NCI-H446 treated with DMSO at 0.1 percent for 48 hours (cell line): ENCODE measurements around the gene HAT1.
"Not testable (repeated sequence)": the region's sequence is repeated elsewhere in the genome, so short reads cannot be mapped to it uniquely, and the experiment has no call there.

Experiments used
- DNase-seq: peaks from one replicate; lab custom pipeline; 2025; lab: John Stamatoyannopoulos, UW

HAT1 gene

GRCh38 chr2:171972329-171972982 lies 50.2 kb downstream of the HAT1 start:
- no peak for DNase-seq

DNA sequence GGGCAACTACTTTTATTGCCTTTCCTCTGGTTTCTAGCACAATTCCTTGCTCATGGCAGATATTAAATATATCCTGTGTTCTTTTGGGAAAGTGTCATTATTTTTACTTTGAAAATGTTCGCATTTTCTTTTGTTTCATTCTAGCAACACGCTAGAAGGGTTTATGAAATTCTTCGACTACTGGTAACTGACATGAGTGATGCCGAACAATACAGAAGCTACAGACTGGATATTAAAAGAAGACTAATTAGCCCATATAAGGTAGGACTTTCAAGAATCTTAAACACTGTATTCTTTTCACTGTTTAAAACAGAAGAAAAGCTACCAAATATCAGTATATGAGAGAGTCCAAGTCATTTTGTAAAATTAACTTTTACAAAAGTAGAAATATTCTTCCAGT lies 56.8 kb downstream of the HAT1 start:
- no peak for DNase-seq

DNA sequence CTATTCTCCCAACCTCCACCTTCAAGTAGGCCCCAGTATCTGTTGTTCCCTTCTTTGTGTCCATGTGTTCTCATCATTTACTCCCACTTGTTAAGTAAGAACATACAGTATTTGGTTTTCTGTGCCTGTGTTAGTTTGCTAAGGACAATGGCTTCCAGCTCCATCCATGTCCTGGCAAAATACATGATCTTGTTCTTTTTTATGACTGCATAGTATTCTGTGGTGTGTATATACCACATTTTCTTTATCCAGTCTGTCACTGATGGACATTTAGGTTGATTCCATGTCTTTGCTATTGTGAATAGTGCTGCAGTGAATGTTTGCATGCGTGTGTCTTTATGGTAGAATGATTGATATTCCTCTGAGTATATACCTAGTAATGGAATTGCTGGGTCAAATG lies 61.7 kb downstream of the HAT1 start:
- not testable (repeated sequence) for DNase-seq

GRCh38 chr2:171985076-171985475 lies 62.8 kb downstream of the HAT1 start:
- DNase-seq: no peak

DNA sequence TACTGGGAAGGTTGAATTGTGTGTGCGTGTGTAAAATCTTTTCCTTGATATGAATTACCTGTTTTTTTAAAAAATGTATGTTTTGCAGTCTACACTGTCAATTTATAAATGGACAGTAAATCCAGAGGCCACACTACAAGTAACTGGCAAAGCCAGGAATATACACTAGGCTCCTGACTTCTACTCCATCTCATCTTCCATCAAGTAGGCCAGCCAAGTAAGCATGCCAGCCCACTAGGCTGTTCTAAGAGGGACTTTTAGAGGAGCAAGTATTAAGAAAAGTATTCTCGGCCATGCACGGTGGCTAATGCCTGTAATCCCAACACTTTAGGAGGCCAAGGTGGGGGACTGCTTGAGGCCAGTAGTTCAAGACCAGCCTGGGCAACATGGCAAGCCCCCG lies 64.5 kb downstream of the HAT1 start:
- DNase-seq: no peak

DNA sequence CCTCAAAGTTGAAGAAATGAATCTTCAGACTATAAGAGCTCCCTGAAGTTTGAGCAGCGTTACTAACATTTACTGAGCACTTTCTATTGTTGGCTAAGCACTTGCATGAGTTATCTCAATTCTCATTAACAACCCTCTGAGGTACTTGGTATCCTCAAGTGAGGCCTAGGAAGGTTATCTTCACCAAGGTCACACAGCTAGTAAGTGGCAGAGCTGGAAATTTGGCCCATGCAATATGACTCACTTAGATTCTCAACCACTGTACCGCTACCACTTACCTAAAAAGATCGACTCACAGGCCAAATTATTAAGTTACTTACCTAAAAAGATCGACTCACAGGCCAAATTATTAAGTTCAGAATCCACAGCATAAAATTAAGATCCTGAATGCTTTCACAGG lies 68.8 kb downstream of the HAT1 start:
- no peak for DNase-seq

- DNase-seq: no peak
Observed at GRCh38 chr2:171995586-171995985, 73.3 kb downstream of the HAT1 start.

DNA sequence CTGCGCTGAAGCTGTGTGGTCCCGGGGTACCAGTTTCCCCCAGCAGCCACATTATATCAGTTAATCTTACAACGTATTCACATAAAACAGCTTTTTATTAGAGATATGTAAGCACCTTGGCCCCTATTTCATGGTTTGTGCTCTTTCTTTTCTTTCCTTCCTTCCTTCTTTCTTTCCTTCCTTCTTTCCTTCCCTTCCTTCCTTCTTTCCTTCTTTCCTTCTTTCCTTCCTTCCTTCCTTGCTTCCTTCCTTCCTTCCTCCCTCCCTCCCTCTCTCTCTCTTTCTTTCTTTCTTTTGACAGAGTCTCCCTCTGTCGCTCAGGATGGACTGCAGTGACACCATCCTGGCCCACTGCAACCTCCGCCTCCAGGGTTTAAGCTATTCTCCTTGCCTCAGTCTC lies 73.8 kb downstream of the HAT1 start:
- DNase-seq: no peak

GRCh38 chr2:171997031-171997430 lies 74.8 kb downstream of the HAT1 start:
- DNase-seq: not testable (repeated sequence)

- no peak for DNase-seq
Observed at GRCh38 chr2:171999161-171999560, 76.9 kb downstream of the HAT1 start.

GRCh38 chr2:171999604-172000469 lies 77.6 kb downstream of the HAT1 start, which contains the start of gene METAP1D:
Gene METAP1D, plus strand, starts transcription at chr2:171999953. Its CDS starts 17 bp downstream, at chr2:171999970.
- DNase-seq: peak; percentile 83

DNA sequence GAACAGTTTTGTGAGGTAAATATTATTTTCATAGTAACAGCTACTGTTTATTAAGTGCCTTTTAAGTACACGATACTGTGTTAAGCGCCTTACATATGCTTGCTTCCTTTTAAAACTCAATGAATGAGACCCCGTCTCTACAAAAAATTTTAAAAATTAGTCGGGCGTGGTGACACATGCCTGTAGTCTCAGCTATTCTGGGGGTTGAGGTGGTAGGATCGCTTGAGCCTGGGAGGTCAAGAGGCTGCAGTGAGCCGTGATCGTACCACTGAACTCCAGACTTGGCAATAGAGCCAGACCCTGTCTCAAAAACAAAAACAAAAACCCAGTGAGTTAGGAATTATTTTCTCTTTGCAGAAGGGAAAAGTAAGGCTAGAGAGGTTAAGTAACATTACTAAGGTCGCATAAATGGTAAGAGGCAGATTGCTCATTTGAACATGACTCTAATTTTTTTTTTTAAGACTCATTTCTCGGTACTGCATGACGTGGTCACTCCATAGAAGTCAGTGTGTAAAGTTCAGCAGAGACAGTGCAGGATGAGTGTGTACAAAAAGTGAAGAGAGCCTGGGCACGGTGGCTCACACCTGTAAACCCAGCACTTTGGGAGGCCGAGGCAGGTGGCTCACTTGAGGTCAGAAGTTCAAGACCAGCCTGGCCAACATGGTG lies 78.6 kb downstream of the HAT1 start:
- no peak for DNase-seq

DNA sequence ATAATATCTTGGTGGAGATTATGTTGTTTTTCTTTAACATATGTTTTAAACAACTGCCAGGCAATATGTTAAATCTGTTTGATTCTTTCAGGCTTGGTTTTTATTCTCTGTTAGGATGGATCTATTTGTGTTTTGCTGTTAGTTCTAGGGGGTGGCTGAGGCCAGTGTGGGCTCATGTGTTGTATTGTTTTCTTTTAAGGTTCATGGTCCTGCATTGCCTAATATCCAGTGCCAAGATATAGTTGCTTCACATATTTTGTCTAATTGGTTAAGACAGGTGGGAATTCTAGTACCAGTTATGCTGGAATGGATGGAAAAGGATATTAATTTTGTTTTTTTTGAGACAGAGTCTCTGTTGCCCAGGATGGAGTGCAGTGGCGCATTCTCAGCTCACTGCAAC lies 85.1 kb downstream of the HAT1 start:
- no peak for DNase-seq

DNA sequence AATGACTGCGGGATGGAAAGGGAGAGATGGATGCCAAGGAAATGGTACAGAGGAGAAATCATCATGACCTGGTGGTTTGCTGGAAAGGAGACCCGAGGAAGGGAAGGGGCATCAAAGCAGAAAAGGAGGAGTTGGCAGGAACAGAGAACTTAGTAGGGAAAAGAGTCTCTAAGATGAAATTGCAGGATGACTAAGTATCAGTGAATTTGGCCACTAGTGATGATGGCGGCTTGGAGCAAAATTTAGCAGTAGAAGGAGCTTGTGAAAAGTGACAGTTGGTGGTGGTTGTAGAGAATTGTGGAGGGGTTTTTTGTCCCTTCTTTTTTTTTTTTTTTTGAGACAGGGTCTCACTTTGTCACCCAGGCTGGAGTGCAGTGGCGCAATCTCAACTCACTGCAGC lies 87.6 kb downstream of the HAT1 start:
- no peak for DNase-seq

DNA sequence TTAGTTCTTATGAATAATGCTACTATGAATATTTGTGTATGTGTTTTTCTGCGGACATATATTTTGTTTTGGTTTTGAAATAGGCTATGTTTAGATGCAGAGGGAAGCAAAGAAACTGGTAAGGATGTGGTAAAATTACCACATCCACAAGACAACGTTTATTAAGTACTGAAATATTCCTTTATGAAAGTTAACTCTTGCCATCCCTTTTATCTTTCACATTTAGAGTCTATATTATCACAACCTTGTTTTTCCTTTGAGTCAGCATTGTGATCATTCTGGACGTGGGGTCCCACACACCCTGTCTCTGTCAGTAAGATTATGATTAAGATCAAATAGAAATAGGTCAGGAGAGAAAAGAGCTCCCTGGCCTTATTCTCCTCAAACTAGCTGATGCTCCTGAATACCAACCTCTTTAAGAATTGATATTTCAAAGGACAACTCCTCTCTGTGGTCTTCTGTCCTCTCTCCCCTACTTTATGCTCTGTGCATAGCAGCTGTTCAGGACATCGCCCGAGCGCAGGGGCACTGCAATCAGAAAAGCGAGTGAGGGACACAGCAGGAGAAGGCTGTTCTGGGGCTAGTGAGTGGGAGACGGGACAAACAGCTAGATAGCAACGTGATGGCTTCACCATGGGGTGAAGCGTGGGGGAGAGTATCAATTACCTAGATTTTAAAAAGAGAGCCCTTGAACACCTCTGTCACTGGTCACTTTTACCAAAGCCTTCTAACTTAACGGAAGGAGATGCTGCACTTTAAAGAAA lies 89.7 kb downstream of the HAT1 start:
- DNase-seq: no peak

DNA sequence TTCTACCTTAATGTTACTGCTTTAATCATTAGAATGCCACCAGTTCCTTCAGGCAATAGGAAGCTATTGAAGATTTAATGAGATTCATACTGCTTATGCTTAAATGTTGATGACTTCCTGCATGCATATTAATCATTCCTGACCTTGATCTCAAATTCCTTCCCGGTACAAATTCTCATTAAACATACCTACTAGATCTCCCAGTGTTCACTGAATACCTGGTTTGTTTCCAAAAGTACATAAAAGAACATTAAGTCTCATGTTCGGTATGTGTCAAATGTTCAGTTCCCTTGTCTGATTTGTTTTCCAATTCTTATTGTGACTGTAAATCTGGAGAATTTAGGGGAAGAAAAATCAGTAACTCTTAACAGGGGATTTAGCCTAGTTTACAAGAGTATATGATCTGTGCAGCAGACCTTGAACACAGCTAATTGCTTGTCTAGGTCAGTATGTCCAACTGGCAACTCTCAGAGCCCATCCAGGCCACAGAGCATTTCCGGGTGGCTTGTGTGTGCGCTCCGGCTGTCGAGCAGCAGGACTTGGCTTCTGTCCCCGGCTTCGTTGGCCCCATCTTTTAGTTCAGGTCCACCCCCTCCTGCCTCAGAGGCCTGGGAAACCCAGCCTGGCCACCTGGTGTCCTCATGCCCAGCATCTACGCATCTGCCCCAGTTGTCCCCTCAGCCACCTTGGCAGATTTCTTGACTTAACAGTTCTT lies 90.6 kb downstream of the HAT1 start:
- DNase-seq: peak; percentile 10

- DNase-seq: no peak
Observed at GRCh38 chr2:172013396-172013795, 91.1 kb downstream of the HAT1 start.

DNA sequence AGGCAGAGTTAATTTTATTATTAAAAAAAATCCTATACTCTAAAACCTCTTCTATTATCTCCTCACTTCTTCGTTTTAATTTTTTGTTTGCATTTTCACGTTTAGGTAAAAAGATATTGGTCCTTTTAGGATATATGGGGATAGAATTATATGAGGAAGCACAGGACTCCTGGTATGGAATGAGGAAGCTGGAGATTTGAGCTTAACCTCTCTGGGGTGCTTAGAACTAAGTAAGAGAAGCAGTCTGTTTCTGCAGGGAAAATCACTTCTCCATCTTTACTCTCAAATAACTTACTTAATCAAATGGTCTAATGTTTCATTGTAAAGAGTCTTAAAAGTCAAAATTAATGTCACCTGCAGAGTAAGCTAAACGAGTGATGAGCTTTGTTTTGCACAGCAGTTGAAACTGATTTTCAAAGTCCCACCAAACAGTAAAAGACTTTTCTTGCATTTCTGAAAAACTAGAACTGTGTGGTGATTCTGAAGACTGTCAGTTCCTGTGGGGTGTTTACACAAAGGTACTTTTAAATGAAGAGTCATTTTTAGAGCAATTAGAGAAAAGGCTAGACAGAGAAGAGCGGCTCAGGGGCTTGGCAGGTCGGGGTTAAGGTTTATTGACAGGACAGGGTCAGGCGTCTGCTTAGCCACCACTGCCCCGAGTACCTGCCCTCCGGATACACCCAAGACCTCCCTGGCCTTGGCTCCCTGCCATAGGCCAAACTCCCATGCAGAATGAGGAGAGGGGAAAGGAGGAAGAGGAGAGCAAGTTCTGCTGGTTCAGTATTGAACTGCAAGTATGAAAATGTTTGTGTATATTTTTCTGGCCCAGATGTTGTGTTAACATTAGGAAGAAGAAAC lies 99.0 kb downstream of the HAT1 start:
- no peak for DNase-seq

DNA sequence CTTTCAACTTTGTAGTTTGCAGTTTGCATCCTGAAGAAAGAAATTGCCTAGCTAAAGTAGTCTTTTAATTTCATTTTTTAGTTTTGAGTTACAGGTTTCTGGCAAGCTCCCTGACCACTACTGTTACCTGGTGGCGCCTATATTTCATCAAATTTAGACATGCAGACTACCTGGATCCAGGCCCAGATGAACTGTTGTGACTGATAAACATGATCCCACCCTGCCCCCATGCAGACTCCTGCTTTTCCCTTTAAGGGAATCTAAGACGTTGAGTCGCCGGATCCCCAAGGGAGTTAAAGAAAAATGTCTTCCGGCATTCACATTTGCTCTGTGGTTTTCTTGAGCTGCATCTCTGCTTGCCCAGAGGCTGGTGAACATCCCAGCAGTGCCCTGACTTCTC lies 99.7 kb downstream of the HAT1 start:
- no peak for DNase-seq

DNA sequence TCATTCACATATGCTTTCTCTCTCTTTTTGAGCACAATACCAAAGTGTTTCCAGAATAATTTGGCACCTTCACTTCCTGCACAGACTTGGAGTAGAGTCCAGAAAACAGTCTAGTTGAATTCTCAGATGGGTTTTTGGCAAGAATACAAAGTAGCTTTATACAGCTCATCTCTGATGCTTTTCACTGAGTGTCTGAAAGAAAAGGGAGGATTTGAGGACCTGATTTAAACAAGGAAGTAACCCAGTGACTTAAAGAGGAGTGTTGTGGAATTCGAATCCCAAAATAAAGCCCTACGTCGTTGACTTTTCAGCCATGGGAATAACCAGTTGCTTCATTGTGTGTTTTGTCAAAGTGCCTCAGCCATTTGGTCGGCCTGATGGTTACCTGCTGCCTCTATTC lies 109.3 kb downstream of the HAT1 start:
- DNase-seq: peak; percentile 38
